NCI-H1092 (cell line): ENCODE measurements around the gene LDLRAD2.
"Not testable (repeated sequence)": the region's sequence is repeated elsewhere in the genome, so short reads cannot be mapped to it uniquely, and the experiment has no call there.

Source experiments
- DNase-seq: peaks from one replicate; lab custom pipeline; 2025; lab: John Stamatoyannopoulos, UW

The LDLRAD2 gene

GRCh38 chr1:21823980-21824702 lies 12.1 kb downstream of the LDLRAD2 start:
- DNase-seq: no peak

GRCh38 chr1:21824926-21825325 lies 12.9 kb downstream of the LDLRAD2 start:
- no peak for DNase-seq

- DNase-seq: no peak
Observed at GRCh38 chr1:21825393-21825792, 13.3 kb downstream of the LDLRAD2 start.

- not testable (repeated sequence) for DNase-seq
Observed at GRCh38 chr1:21826694-21827093, 14.6 kb downstream of the LDLRAD2 start.

- DNase-seq: no peak
Observed at GRCh38 chr1:21827141-21827679, 15.1 kb downstream of the LDLRAD2 start.

- no peak for DNase-seq
Observed at GRCh38 chr1:21828075-21828474, 16.0 kb downstream of the LDLRAD2 start.

- DNase-seq: no peak
Observed at GRCh38 chr1:21828506-21829210, 16.6 kb downstream of the LDLRAD2 start.

GRCh38 chr1:21829294-21829693 lies 17.2 kb downstream of the LDLRAD2 start:
- no peak for DNase-seq

- DNase-seq: no peak
Observed at GRCh38 chr1:21830792-21831453, 18.9 kb downstream of the LDLRAD2 start.

- DNase-seq: no peak
Observed at GRCh38 chr1:21831454-21831970, 19.4 kb downstream of the LDLRAD2 start.

GRCh38 chr1:21833392-21833976 lies 21.4 kb downstream of the LDLRAD2 start:
- no peak for DNase-seq

- DNase-seq: no peak
Observed at GRCh38 chr1:21834094-21834493, 22.0 kb downstream of the LDLRAD2 start.

GRCh38 chr1:21834666-21835065 lies 22.6 kb downstream of the LDLRAD2 start:
- no peak for DNase-seq

- no peak for DNase-seq
Observed at GRCh38 chr1:21836010-21836409, 23.9 kb downstream of the LDLRAD2 start.

GRCh38 chr1:21836729-21837128 lies 24.7 kb downstream of the LDLRAD2 start:
- DNase-seq: no peak

GRCh38 chr1:21837476-21837875 lies 25.4 kb downstream of the LDLRAD2 start:
- no peak for DNase-seq

GRCh38 chr1:21838359-21839157 lies 26.5 kb downstream of the LDLRAD2 start:
- no peak for DNase-seq

GRCh38 chr1:21839337-21840037 lies 27.4 kb downstream of the LDLRAD2 start:
- DNase-seq: no peak

GRCh38 chr1:21840981-21841380 lies 28.9 kb downstream of the LDLRAD2 start:
- no peak for DNase-seq

- no peak for DNase-seq
Observed at GRCh38 chr1:21841852-21842466, 29.9 kb downstream of the LDLRAD2 start.
